ENCODE measurements around the gene CSNK1D. TPM values are rescaled to one million over a fixed set of nuclear protein-coding genes. Genes with fewer than 3 reads are reported as not detected.
A peak's percentile ranks its signal among the peaks of the same experiment; 100 is the strongest.
"Not testable (repeated sequence)": the region's sequence is repeated elsewhere in the genome, so short reads cannot be mapped to it uniquely, and the experiment has no call there.

CSNK1D gene
- total and polyA plus RNA-seq, 7 experiments from 2014 or later: 46.1 to 249 (median 170) TPM

- Mint-ChIP-seq H3K27me3 (no peaks in the 10 kb centered on the region), H3K9me3 (no peaks in the 10 kb centered on the region), H3K36me3 (peaks cover 6 to 45% (median 28%) of the 10 kb centered on the region in 5 donors), H3K4me3 (no peak overlapping the region), H3K27ac (no peak overlapping the region), H3K4me1 (peaks cover 9 to 20% (median 11%) of the 10 kb centered on the region in 7 donors)
- intact Hi-C loops (cut with micrococcal nuclease): no loop called here
- no peaks in the 10 kb centered on the region for H3K9me3 ChIP-seq (ENCODE audit: control insufficient read depth in 2 of 3, low read length in 3 of 3)
- no peaks in the 10 kb centered on the region for H3K27me3 ChIP-seq (ENCODE audit: control insufficient read depth in 2 of 2, insufficient read depth in 2 of 2, low read length in 2 of 2)
- DNase-seq: peak in 1 of 9 donors; percentile 4
- ChIA-PET POLR2A (interaction anchor here (0.7 kb wide), 1 partner anchor 24 kb away, joined by 3 read pairs; no protein-coding TSS in a partner anchor), CTCF (interaction anchor here (0.6 to 1.1 kb wide), 2 partner anchors 51 to 124 kb away, joined by 3 to 4 read pairs; partner anchors contain the start of gene CD7)
- peaks cover 0 to 10% of the 10 kb centered on the region in 2 donors for H3K4me1 ChIP-seq (ENCODE audit: control insufficient read depth in 2 of 2, insufficient read depth in 2 of 2, low read length in 2 of 2)
- H3K36me3 ChIP-seq (ENCODE audit: control insufficient read depth in 2 of 3, insufficient read depth in 3 of 3, low read length in 3 of 3): peaks cover 0 to 54% (median 0%) of the 10 kb centered on the region in 3 experiments
- no peak overlapping the region for H3K27ac ChIP-seq (ENCODE audit: low read depth, low read length)
- H3K4me3 ChIP-seq (ENCODE audit: low read length): no peak overlapping the region
- peak; percentile 75 for ATAC-seq
Measured at GRCh38 chr17:82193520-82194220, 79.8 kb downstream of the CSNK1D start.

DNA sequence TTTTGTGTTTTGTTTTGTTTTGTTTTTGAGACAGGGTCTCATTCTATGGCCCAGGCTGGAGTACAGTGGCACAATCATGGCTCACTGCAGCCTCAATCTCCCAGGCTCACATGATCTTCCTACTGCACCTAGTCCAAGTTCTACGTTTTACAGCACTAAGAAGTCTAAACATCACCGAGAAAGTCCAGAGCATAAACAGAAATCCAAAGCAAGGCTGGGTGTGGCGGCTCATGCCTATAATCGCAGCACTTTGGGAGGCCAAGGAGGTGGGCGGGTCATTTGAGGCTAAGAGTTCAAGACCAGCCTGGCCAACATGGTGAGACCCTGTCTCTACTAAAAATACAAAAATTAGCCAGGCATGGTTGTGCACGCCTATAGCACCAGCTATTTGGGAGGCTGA, 80.5 kb downstream of the CSNK1D start:
- H3K27me3 Mint-ChIP-seq; ATAC-seq; H3K9me3 ChIP-seq (ENCODE audit: control insufficient read depth in 2 of 3, low read length in 3 of 3); intact Hi-C loops (cut with micrococcal nuclease); H3K9me3 Mint-ChIP-seq; H3K4me3 ChIP-seq (ENCODE audit: low read length); H3K27ac ChIP-seq (ENCODE audit: low read depth, low read length); H3K27ac Mint-ChIP-seq; H3K4me3 Mint-ChIP-seq; H3K27me3 ChIP-seq (ENCODE audit: control insufficient read depth in 2 of 2, insufficient read depth in 2 of 2, low read length in 2 of 2); H3K4me1 ChIP-seq (ENCODE audit: control insufficient read depth in 2 of 2, insufficient read depth in 2 of 2, low read length in 2 of 2): not testable (repeated sequence)
- peaks cover 6 to 45% (median 25%) of the 10 kb centered on the region in 5 donors for H3K36me3 Mint-ChIP-seq
- POLR2A ChIA-PET: interaction anchor here (1.5 kb wide), 1 partner anchor 8 kb away, joined by 4 read pairs; no protein-coding TSS in a partner anchor
- DNase-seq: peak in 1 of 9 donors; percentile 3
- H3K4me1 Mint-ChIP-seq: peaks cover 2 to 15% (median 7%) of the 10 kb centered on the region in 7 donors
- CTCF ChIA-PET: interaction anchor here (0.9 to 1.1 kb wide), 2 partner anchors 38 to 124 kb away, joined by 3 read pairs; partner anchors contain the start of gene CD7
- peaks cover 0 to 54% (median 0%) of the 10 kb centered on the region in 3 experiments for H3K36me3 ChIP-seq (ENCODE audit: control insufficient read depth in 2 of 3, insufficient read depth in 3 of 3, low read length in 3 of 3)

Small RNAs within 50 kb of the gene (microRNA-seq; reads per million reads assigned to microRNA genes)
- gene MIR6787 (ENCODE audit: borderline microRNAs expressed): not detected

Other genes with a start within 250 kb of the CSNK1D start
- gene RAC3, start 242.0 kb downstream of the CSNK1D start, total RNA-seq: 1 to 10 TPM; 1.3 to 8.5 (median 2.1) TPM
- not detected for gene RAC3, start 242.0 kb downstream of the CSNK1D start, polyA plus RNA-seq
- gene DCXR, start 236.0 kb downstream of the CSNK1D start, total RNA-seq: 100 to 1,000 TPM in 1 of 5 experiments, 10 to 100 TPM in 4; 63.0 to 130 (median 83.6) TPM
- gene DCXR, start 236.0 kb downstream of the CSNK1D start, polyA plus RNA-seq: 100 to 1,000 TPM; 164 to 228 TPM
- 10 to 100 TPM; 25.0 to 45.5 (median 31.5) TPM for gene RFNG, start 221.9 kb downstream of the CSNK1D start, total RNA-seq
- gene RFNG, start 221.9 kb downstream of the CSNK1D start, polyA plus RNA-seq: 1 to 10 TPM; 4.2 to 6.7 TPM
- 10 to 100 TPM; 68.3 to 88.1 (median 71.7) TPM for gene GPS1, start 221.8 kb downstream of the CSNK1D start, total RNA-seq
- gene GPS1, start 221.8 kb downstream of the CSNK1D start, polyA plus RNA-seq: 100 to 1,000 TPM; 105 to 124 TPM
- 100 to 1,000 TPM; 127 to 157 (median 147) TPM for gene DUS1L, start 207.9 kb downstream of the CSNK1D start, total RNA-seq
- 100 to 1,000 TPM in 1 of 2 donors, 10 to 100 TPM in 1; 52.9 to 110 TPM for gene DUS1L, start 207.9 kb downstream of the CSNK1D start, polyA plus RNA-seq
- gene FASN, start 175.5 kb downstream of the CSNK1D start, total RNA-seq: 100 to 1,000 TPM in 2 of 5 experiments, 10 to 100 TPM in 3; 24.3 to 168 (median 59.0) TPM
- 1 to 10 TPM in 1 of 2 donors, under 1 TPM in 1; 0.96 to 1.5 TPM for gene FASN, start 175.5 kb downstream of the CSNK1D start, polyA plus RNA-seq
- 100 to 1,000 TPM in 2 of 5 experiments, 10 to 100 TPM in 3; 75.7 to 127 (median 95.0) TPM for gene CCDC57, start 60.9 kb downstream of the CSNK1D start, total RNA-seq
- 10 to 100 TPM; 32.1 to 36.8 TPM for gene CCDC57, start 60.9 kb downstream of the CSNK1D start, polyA plus RNA-seq
- gene SLC16A3, start 44.7 kb downstream of the CSNK1D start, total RNA-seq: 100 to 1,000 TPM in 2 of 5 experiments, 10 to 100 TPM in 3; 14.6 to 264 (median 67.0) TPM
- 1 to 10 TPM; 1.4 to 1.9 TPM for gene SLC16A3, start 44.7 kb downstream of the CSNK1D start, polyA plus RNA-seq
- gene CD7, start 43.9 kb upstream of the CSNK1D start, total RNA-seq: 100 to 1,000 TPM in 3 of 5 experiments, 10 to 100 TPM in 2; 61.9 to 390 (median 165) TPM
- 100 to 1,000 TPM; 169 to 183 TPM for gene CD7, start 43.9 kb upstream of the CSNK1D start, polyA plus RNA-seq
- gene SECTM1, start 60.1 kb upstream of the CSNK1D start, total RNA-seq: 10 to 100 TPM in 2 of 5 experiments, 1 to 10 TPM in 3; 2.3 to 32.4 (median 5.1) TPM
- gene SECTM1, start 60.1 kb upstream of the CSNK1D start, polyA plus RNA-seq: 1 to 10 TPM; 1.5 to 3.2 TPM
- not detected for gene TEX19, start 85.5 kb upstream of the CSNK1D start, total RNA-seq
- not detected for gene TEX19, start 85.5 kb upstream of the CSNK1D start, polyA plus RNA-seq
- not detected for gene UTS2R, start 98.1 kb upstream of the CSNK1D start, total RNA-seq
- gene UTS2R, start 98.1 kb upstream of the CSNK1D start, polyA plus RNA-seq: not detected
- gene HEXD, start 144.6 kb upstream of the CSNK1D start, total RNA-seq: 100 to 1,000 TPM in 2 of 5 experiments, 10 to 100 TPM in 3; 62.7 to 153 (median 66.9) TPM
- gene HEXD, start 144.6 kb upstream of the CSNK1D start, polyA plus RNA-seq: 10 to 100 TPM; 12.5 to 18.1 TPM
- 10 to 100 TPM; 21.9 to 34.6 (median 32.3) TPM for gene OGFOD3, start 144.9 kb upstream of the CSNK1D start, total RNA-seq
- gene OGFOD3, start 144.9 kb upstream of the CSNK1D start, polyA plus RNA-seq: 10 to 100 TPM; 29.7 to 42.1 TPM
- gene CYBC1, start 177.1 kb upstream of the CSNK1D start, total RNA-seq: 100 to 1,000 TPM; 112 to 385 (median 199) TPM
- 100 to 1,000 TPM; 168 to 178 TPM for gene CYBC1, start 177.1 kb upstream of the CSNK1D start, polyA plus RNA-seq
- gene NARF, start 185.0 kb upstream of the CSNK1D start, total RNA-seq: 100 to 1,000 TPM in 1 of 5 experiments, 10 to 100 TPM in 4; 59.8 to 188 (median 67.1) TPM
- 100 to 1,000 TPM; 102 to 103 TPM for gene NARF, start 185.0 kb upstream of the CSNK1D start, polyA plus RNA-seq
- 10 to 100 TPM; 36.5 to 67.1 (median 48.4) TPM for gene FOXK2, start 246.0 kb upstream of the CSNK1D start, total RNA-seq
- gene FOXK2, start 246.0 kb upstream of the CSNK1D start, polyA plus RNA-seq: 1 to 10 TPM; 4.2 to 4.8 TPM